ENCODE results near the gene KRT7.

DNA sequence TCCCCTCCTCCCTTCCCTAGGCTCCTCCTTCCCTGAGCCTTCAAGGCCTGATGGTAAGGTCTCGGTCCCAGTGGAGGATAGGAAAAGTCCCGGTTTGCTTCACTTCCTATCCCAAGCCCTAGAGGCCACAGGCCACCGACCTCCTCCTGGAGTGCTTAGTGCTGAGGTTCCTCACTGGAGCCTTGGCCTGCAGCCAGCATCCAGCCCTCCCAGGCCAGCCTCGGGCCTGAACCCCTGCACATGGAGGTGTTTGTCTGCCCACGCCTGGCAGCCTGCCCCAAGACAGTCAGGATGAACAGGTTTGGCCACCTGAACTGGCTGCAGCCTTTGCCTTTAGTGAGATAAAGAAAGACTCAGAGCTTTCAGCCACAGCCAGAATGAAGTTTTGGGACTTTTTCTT lies 15.8 kb upstream of the KRT7 start:
- TF ChIP-seq, protein P1, sequence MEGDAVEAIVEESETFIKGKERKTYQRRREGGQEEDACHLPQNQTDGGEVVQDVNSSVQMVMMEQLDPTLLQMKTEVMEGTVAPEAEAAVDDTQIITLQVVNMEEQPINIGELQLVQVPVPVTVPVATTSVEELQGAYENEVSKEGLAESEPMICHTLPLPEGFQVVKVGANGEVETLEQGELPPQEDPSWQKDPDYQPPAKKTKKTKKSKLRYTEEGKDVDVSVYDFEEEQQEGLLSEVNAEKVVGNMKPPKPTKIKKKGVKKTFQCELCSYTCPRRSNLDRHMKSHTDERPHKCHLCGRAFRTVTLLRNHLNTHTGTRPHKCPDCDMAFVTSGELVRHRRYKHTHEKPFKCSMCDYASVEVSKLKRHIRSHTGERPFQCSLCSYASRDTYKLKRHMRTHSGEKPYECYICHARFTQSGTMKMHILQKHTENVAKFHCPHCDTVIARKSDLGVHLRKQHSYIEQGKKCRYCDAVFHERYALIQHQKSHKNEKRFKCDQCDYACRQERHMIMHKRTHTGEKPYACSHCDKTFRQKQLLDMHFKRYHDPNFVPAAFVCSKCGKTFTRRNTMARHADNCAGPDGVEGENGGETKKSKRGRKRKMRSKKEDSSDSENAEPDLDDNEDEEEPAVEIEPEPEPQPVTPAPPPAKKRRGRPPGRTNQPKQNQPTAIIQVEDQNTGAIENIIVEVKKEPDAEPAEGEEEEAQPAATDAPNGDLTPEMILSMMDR (conservative IDR thresholded peaks at IDR 0.05; ENCODE audit: low read length): no peak
- no peak for TF ChIP-seq EZH2phosphoT487 (IDR thresholded peaks at IDR 0.05; ENCODE audit: borderline replicate concordance, low read depth, low read length)
